HepG2 (cell line): ENCODE results near the gene STAP1. TPM values are rescaled to one million over a fixed set of nuclear protein-coding genes. Genes with fewer than 3 reads are reported as not detected.

ENCODE experiments used
- ARNTL ChIP-seq: sonication (generic); formaldehyde crosslinking; IDR thresholded peaks from 2 replicates; pipeline ENCODE4 v1.4.0; 2020; ENCODE audit warnings: mild to moderate bottlenecking, missing genetic modification reagents
- ATF3 ChIP-seq: sonication (generic); formaldehyde crosslinking; IDR thresholded peaks from 2 replicates; pipeline ENCODE4 v1.4.0; 2020; ENCODE audit warnings: missing genetic modification reagents
- BRF2 ChIP-seq: sonication (generic); formaldehyde crosslinking; IDR thresholded peaks from 2 replicates; pipeline ENCODE4 v1.8.1; 2022; ENCODE audit warnings: mild to moderate bottlenecking, missing genetic modification reagents
- CEBPG ChIP-seq: IDR thresholded peaks from 2 replicates; pipeline ENCODE4 v1.6.1; 2016
- DR1 ChIP-seq: sonication (generic); formaldehyde crosslinking; IDR thresholded peaks from 2 replicates; pipeline ENCODE4 v1.8.0; 2021; ENCODE audit warnings: mild to moderate bottlenecking, missing genetic modification reagents, inconsistent platforms
- EP300 ChIP-seq, 3 experiments: sonication (generic) in 1 of 3; formaldehyde crosslinking in 1 of 3; IDR thresholded peaks; 2 replicates each; pipeline versions ENCODE4 v1.5.1 to v1.6.1; 2011 to 2020; ENCODE audit warnings: low read depth in 2 of 3, low read length in 2 of 3, borderline replicate concordance in 1 of 3, improper control_type of control experiment in 1 of 3, mild to moderate bottlenecking in 1 of 3, missing genetic modification reagents in 1 of 3, moderate library complexity in 1 of 3
- HOXA3 ChIP-seq: sonication (generic); formaldehyde crosslinking; IDR thresholded peaks from 2 replicates; pipeline ENCODE4 v1.5.0; 2020; ENCODE audit warnings: missing genetic modification reagents
- HOXA9 ChIP-seq: sonication (generic); formaldehyde crosslinking; IDR thresholded peaks from 2 replicates; pipeline ENCODE4 v1.8.1; 2022; ENCODE audit warnings: missing genetic modification reagents, mild to moderate bottlenecking, moderate library complexity, borderline replicate concordance
- KLF15 ChIP-seq: sonication (generic); formaldehyde crosslinking; IDR thresholded peaks from 2 replicates; pipeline ENCODE4 v1.8.1; 2023; ENCODE audit warnings: borderline replicate concordance, mild to moderate bottlenecking, inconsistent platforms, missing genetic modification reagents, mixed read lengths
- ONECUT2 ChIP-seq: sonication (generic); formaldehyde crosslinking; IDR thresholded peaks from 2 replicates; pipeline ENCODE4 v1.4.0; 2020; ENCODE audit warnings: missing genetic modification reagents
- PHF20 ChIP-seq: sonication (generic); formaldehyde crosslinking; IDR thresholded peaks from 2 replicates; pipeline ENCODE4 v1.5.0; 2020; ENCODE audit warnings: mild to moderate bottlenecking, missing genetic modification reagents
- RAD51 ChIP-seq: fragments of 450-650 bp; IDR thresholded peaks from 2 replicates; pipeline ENCODE4 v1.6.1; 2016; ENCODE audit warnings: borderline replicate concordance
- TAF15 ChIP-seq: fragments of 200-400 bp; formaldehyde crosslinking; IDR thresholded peaks from one replicate; pipeline ENCODE4 v1.6.1; 2018; ENCODE audit warnings: mild to moderate bottlenecking, low read depth, low read length; ENCODE audit not compliant: poor library complexity, severe bottlenecking
- TARDBP ChIP-seq: sonication (generic); formaldehyde crosslinking; IDR thresholded peaks from 2 replicates; pipeline ENCODE4 v1.8.0; 2022; ENCODE audit warnings: mild to moderate bottlenecking, missing genetic modification reagents
- TRAFD1 ChIP-seq: sonication (generic); formaldehyde crosslinking; IDR thresholded peaks from 2 replicates; pipeline ENCODE4 v1.5.1; 2020; ENCODE audit warnings: missing genetic modification reagents, mild to moderate bottlenecking, borderline replicate concordance
- WIZ ChIP-seq: sonication (generic); formaldehyde crosslinking; IDR thresholded peaks from 2 replicates; pipeline ENCODE4 v1.5.1; 2020; ENCODE audit warnings: mild to moderate bottlenecking, missing genetic modification reagents
- ZNF33A ChIP-seq: sonication (generic); formaldehyde crosslinking; IDR thresholded peaks from 2 replicates; pipeline ENCODE4 v1.5.1; 2020; ENCODE audit warnings: missing genetic modification reagents, mild to moderate bottlenecking, moderate library complexity, borderline replicate concordance
- ZNF660 ChIP-seq: sonication (generic); formaldehyde crosslinking; IDR thresholded peaks from 2 replicates; pipeline ENCODE4 v1.5.1; 2020; ENCODE audit warnings: mild to moderate bottlenecking, low read depth, missing genetic modification reagents, borderline replicate concordance
- ZNF7 ChIP-seq: IDR thresholded peaks from 2 replicates; pipeline ENCODE4 v1.6.1; 2016; ENCODE audit warnings: missing biosample characterization, missing genetic modification reagents
- ZSCAN9 ChIP-seq: IDR thresholded peaks from 2 replicates; pipeline ENCODE4 v1.6.1; 2016; ENCODE audit warnings: borderline replicate concordance
- polyA plus RNA-seq, 8 experiments: library from polyadenylated mRNA; depleted of rRNA in 3 of 8; stranded (reverse) in 7 of 8; unstranded in 1 of 8; fragments of >200 nt; fragmentation: Illumina TruSeq in 4 of 8; extraction: Trizol in 4 of 8; gene quantifications; 2 replicates each; pipeline versions ENCODE4 v1.2.1 to v1.2.3, GENCODE V29; 2011 to 2016; ENCODE audit warnings: low read depth in 4 of 8, missing spikeins in 1 of 8, mixed read lengths in 1 of 8; ENCODE audit not compliant: insufficient read depth in 1 of 8
- total RNA-seq, 5 experiments: library from RNA; depleted of rRNA; stranded (reverse); fragments of >200 nt; fragmentation: Illumina TruSeq; extraction: Trizol; gene quantifications; 2 replicates each; pipeline ENCODE4 v1.2.3, GENCODE V29; 2016; ENCODE audit warnings: low read depth in 1 of 5

The STAP1 gene
- total and polyA plus RNA-seq, 2 of the 13 experiments (the other 11 are each of a cell fraction or from before 2014, with no cell fraction given), result not detected

GRCh38 chr4:67545199-67546003 lies 13.1 kb upstream of the STAP1 start, which contains the start of gene CENPC (continued):
- TF ChIP-seq TAF15, result no peak
- TF ChIP-seq ZNF33A (CRISPR knock-in tag), result no peak
- TF ChIP-seq DR1 (CRISPR knock-in tag), result peak; percentile 77
- TF ChIP-seq ZSCAN9, result peak; percentile 51; the same call in 1 of the 2 replicates
- no peak for TF ChIP-seq ONECUT2 (CRISPR knock-in tag)
- 0 out of 2 replicates have a peak, but pooled peaks have one; percentile 9 for TF ChIP-seq CEBPG (CRISPR knock-in tag)
- no peak for TF ChIP-seq ZNF660
- TF ChIP-seq WIZ (CRISPR knock-in tag), result no peak
- TF ChIP-seq TRAFD1 (CRISPR knock-in tag), result no peak
- TF ChIP-seq EP300 (IDR thresholded peaks at IDR 0.05; ENCODE audit: low read depth in 2 of 2, low read length in 2 of 2), result no peak; a peak in 1 of 4 replicates
- TF ChIP-seq EP300 (CRISPR knock-in tag; IDR thresholded peaks at IDR 0.05; ENCODE audit: borderline replicate concordance), result 0 out of 2 replicates have a peak, but pooled peaks have one; percentile 23
- peak; percentile 81 for TF ChIP-seq HOXA3
- no peak for TF ChIP-seq RAD51
- TF ChIP-seq TARDBP (CRISPR knock-in tag), result peak; percentile 70; the same call in 1 of the 2 replicates
- peak; percentile 84 for TF ChIP-seq PHF20 (CRISPR knock-in tag)
- 0 out of 2 replicates have a peak, but pooled peaks have one; percentile 14 for TF ChIP-seq KLF15 (CRISPR knock-in tag)
- TF ChIP-seq ATF3 (CRISPR knock-in tag), result no peak
- TF ChIP-seq ZNF7, result 0 out of 2 replicates have a peak, but pooled peaks have one; percentile 12
- peak; percentile 54; the same call in 1 of the 2 replicates for TF ChIP-seq HOXA9 (CRISPR knock-in tag)
- no peak for TF ChIP-seq BRF2 (CRISPR knock-in tag)
- no peak for TF ChIP-seq ARNTL (CRISPR knock-in tag)
